ENCODE measurements around the gene TDRD5.

GRCh38 chr1:179547021-179547535 is 44.6 kb upstream of the TDRD5 start:
- TF ChIP-seq CTCF (IDR thresholded peaks at IDR 0.05) (no peak), POLR2A (IDR thresholded peaks at IDR 0.05) (no peak)
